NT2/D1 (cell line): Measurements from ENCODE around the gene SLC25A21.

ENCODE experiments used
- SUZ12 ChIP-seq: IDR thresholded peaks from 2 replicates; pipeline ENCODE4 v1.6.1; 2011; ENCODE audit not compliant: insufficient read length, insufficient read depth; ENCODE audit errors: extremely low read depth
- YY1 ChIP-seq: IDR thresholded peaks from 2 replicates; pipeline ENCODE4 v1.6.1; 2011; ENCODE audit not compliant: insufficient read length, insufficient read depth
- ZNF274 ChIP-seq: IDR thresholded peaks from 2 replicates; pipeline ENCODE4 v1.6.1; 2011; ENCODE audit warnings: mild to moderate bottlenecking, low read depth, low read length

DNA sequence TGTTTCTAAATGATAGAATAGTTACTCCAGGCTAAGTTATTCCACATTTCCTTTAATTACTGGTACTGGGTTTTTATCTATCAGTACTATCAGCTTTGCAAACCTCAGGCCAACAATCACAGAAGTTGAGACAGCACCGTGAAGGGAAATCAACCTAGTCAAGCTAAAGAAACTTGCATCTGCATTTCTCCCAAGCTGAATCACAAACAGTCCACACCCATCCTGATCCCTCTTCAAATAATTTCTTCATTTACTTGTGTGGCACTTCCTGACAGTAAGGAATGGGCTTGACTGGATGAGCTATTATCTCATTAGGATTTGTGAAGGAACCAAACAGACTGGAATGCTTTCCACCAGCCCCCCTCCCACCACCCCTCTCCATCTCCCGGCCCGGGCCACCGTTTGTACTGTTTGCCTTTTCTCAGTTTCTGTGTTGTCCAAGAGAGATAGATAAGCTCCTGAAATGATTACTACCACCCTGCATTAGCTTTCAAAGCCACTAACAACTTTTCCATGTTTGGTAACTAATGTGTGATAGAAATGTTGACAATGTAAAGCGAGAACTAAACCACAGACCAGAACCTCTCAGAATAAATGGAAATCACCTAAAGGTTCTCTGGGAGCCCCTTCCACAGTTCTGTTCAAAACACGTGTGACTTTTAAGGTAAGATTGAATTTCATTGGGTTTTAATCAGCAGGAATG, 236.3 kb downstream of the SLC25A21 start:
- no peak for TF ChIP-seq YY1
- TF ChIP-seq ZNF274, result no peak
- TF ChIP-seq SUZ12, result no peak
